IMR-90 (cell line): ENCODE results near the gene GNG12. TPM values are rescaled to one million over a fixed set of nuclear protein-coding genes. Genes with fewer than 3 reads are reported as not detected.

Experiments
- ATAC-seq: fragments of 200-7000 bp; cut with Tn5 transposase; 2 replicates; pipeline ENCODE4 v1.9.1; 2020; ENCODE audit warnings: low read depth, mild to moderate bottlenecking, moderate library complexity
- BruUV-seq: library from RNA; stranded (reverse); fragments of 400-500 nt; replicated peaks from 2 replicates; lab custom pipeline; 2021; lab: Mats Ljungman, UMichigan
- CTCF ChIA-PET: fragments of 300-600 bp; formaldehyde crosslinking; extraction: SDS; loops from one replicate; lab custom pipeline; 2021; ENCODE audit warnings: antibody characterized with exemption; lab: Yijun Ruan, JAX
- POLR2A ChIA-PET: fragments of 300-600 bp; sonication (Branson Sonifier 250); formaldehyde crosslinking; loops from one replicate; lab custom pipeline; 2022; ENCODE audit warnings: antibody characterized with exemption; ENCODE audit not compliant: unreplicated experiment; lab: Charles Lee
- DNase-seq: peaks from one replicate; pipeline ENCODE4 v3.0.0; 2013
- H2AFZ ChIP-seq: replicated peaks from 2 replicates; pipeline ENCODE3; 2013; ENCODE audit warnings: low read length, mild to moderate bottlenecking; ENCODE audit not compliant: poor library complexity
- H2AK5ac ChIP-seq: 2 replicates; pipeline ENCODE4 v1.6.1; 2013; ENCODE audit warnings: low read depth, low read length, inconsistent platforms
- H2AK9ac ChIP-seq: replicated peaks from 2 replicates; pipeline ENCODE3; 2013; ENCODE audit warnings: mild to moderate bottlenecking, low read depth, low read length, moderate library complexity; ENCODE audit not compliant: poor library complexity
- H2BK120ac ChIP-seq: 2 replicates; pipeline ENCODE4 v1.6.1; 2013; ENCODE audit warnings: low read depth, low read length, inconsistent platforms
- H2BK15ac ChIP-seq: 3 replicates; pipeline ENCODE4 v1.6.1; 2013; ENCODE audit warnings: low read depth, low read length, inconsistent platforms
- H2BK20ac ChIP-seq: 2 replicates; pipeline ENCODE4 v1.6.1; 2013; ENCODE audit warnings: low read depth, mild to moderate bottlenecking, inconsistent platforms, low read length, moderate library complexity
- H2BK5ac ChIP-seq: 2 replicates; pipeline ENCODE4 v1.6.1; 2013; ENCODE audit warnings: mild to moderate bottlenecking, low read depth, low read length, inconsistent platforms; ENCODE audit not compliant: poor library complexity, severe bottlenecking
- H3K14ac ChIP-seq: replicated peaks from 2 replicates; pipeline ENCODE4 v1.6.1; 2013; ENCODE audit warnings: low read depth, low read length, inconsistent platforms
- H3K18ac ChIP-seq: 2 replicates; pipeline ENCODE4 v1.6.1; 2013; ENCODE audit warnings: low read depth, low read length, control low read depth
- H3K23ac ChIP-seq: 2 replicates; pipeline ENCODE4 v1.6.1; 2013; ENCODE audit warnings: low read depth, low read length, inconsistent platforms
- H3K27ac ChIP-seq: 2 replicates; pipeline ENCODE4 v1.5.1; 2013; ENCODE audit warnings: mild to moderate bottlenecking, control low read depth, low read length; ENCODE audit not compliant: insufficient read depth
- H3K27me3 ChIP-seq: 2 replicates; pipeline ENCODE4 v1.6.1; 2013; ENCODE audit warnings: low read length; ENCODE audit not compliant: control insufficient read depth, insufficient read depth
- H3K36me3 ChIP-seq: 2 replicates; pipeline ENCODE4 v1.6.1; 2013; ENCODE audit warnings: low read length, mixed read lengths; ENCODE audit not compliant: control insufficient read depth, insufficient read depth
- H3K4ac ChIP-seq: 2 replicates; pipeline ENCODE4 v1.6.1; 2013; ENCODE audit warnings: low read depth, low read length, inconsistent platforms
- H3K4me1 ChIP-seq: 2 replicates; pipeline ENCODE4 v1.6.1; 2013; ENCODE audit warnings: low read length, mixed read lengths; ENCODE audit not compliant: control insufficient read depth, insufficient read depth
- H3K4me2 ChIP-seq: 2 replicates; pipeline ENCODE4 v1.6.1; 2013; ENCODE audit warnings: low read depth, mild to moderate bottlenecking, control low read depth, low read length, moderate library complexity
- H3K4me3 ChIP-seq: 2 replicates; pipeline ENCODE4 v1.5.1; 2013; ENCODE audit warnings: low read depth, mild to moderate bottlenecking, control low read depth, low read length, moderate library complexity; ENCODE audit not compliant: insufficient read depth
- H3K56ac ChIP-seq: 2 replicates; pipeline ENCODE4 v1.6.1; 2013; ENCODE audit warnings: low read length, inconsistent platforms; ENCODE audit not compliant: insufficient read depth; ENCODE audit errors: extremely low read depth
- H3K79me1 ChIP-seq, 2 experiments: 2 replicates each; pipeline ENCODE4 v1.6.1; 2013; ENCODE audit warnings: low read length in 2 of 2, inconsistent platforms in 1 of 2, low read depth in 1 of 2
- H3K9ac ChIP-seq: 2 replicates; pipeline ENCODE4 v1.6.1; 2013; ENCODE audit warnings: low read depth, low read length, control low read depth
- H3K9me1 ChIP-seq: 2 replicates; pipeline ENCODE4 v1.6.1; 2013; ENCODE audit warnings: low read length, inconsistent platforms; ENCODE audit not compliant: insufficient read depth
- H3K9me3 ChIP-seq: 2 replicates; pipeline ENCODE4 v1.6.1; 2013; ENCODE audit warnings: low read length; ENCODE audit not compliant: control insufficient read depth, insufficient read depth
- H4K20me1 ChIP-seq: 2 replicates; pipeline ENCODE4 v1.6.1; 2013; ENCODE audit warnings: low read length, inconsistent platforms; ENCODE audit not compliant: insufficient read depth
- H4K5ac ChIP-seq: 2 replicates; pipeline ENCODE4 v1.6.1; 2013; ENCODE audit warnings: mild to moderate bottlenecking, low read depth, low read length, control low read depth
- H4K8ac ChIP-seq, 2 experiments: 2 replicates each; pipeline ENCODE4 v1.6.1; 2013; ENCODE audit warnings: low read depth in 2 of 2, low read length in 2 of 2, control low read depth in 1 of 2, inconsistent platforms in 1 of 2
- H4K91ac ChIP-seq: 2 replicates; pipeline ENCODE4 v1.6.1; 2013; ENCODE audit warnings: low read depth, low read length, inconsistent platforms; ENCODE audit not compliant: insufficient read depth
- BHLHE40 ChIP-seq: fragments of 150-350 bp; IDR thresholded peaks from 2 replicates; pipeline ENCODE4 v1.6.1; 2016; ENCODE audit warnings: mild to moderate bottlenecking, low read depth, low read length
- MAZ ChIP-seq: IDR thresholded peaks from 2 replicates; pipeline ENCODE4 v1.6.1; 2012; ENCODE audit warnings: low read depth, mild to moderate bottlenecking, low read length, improper control_type of control experiment, moderate library complexity, borderline replicate concordance
- MXI1 ChIP-seq: IDR thresholded peaks from 2 replicates; pipeline ENCODE4 v1.6.1; 2012; ENCODE audit warnings: low read depth, mild to moderate bottlenecking, low read length, moderate library complexity, borderline replicate concordance
- NFE2L2 ChIP-seq: fragments of 150-350 bp; IDR thresholded peaks from 2 replicates; pipeline ENCODE4 v1.6.1; 2016; ENCODE audit warnings: low read depth, mild to moderate bottlenecking, low read length
- RAD21 ChIP-seq: IDR thresholded peaks from 2 replicates; pipeline ENCODE4 v1.6.1; 2012; ENCODE audit warnings: low read length, improper control_type of control experiment
- RFX5 ChIP-seq: IDR thresholded peaks from 2 replicates; pipeline ENCODE4 v1.8.0; 2012; ENCODE audit warnings: low read depth, mild to moderate bottlenecking, low read length, moderate library complexity
- SMC3 ChIP-seq: fragments of 150-350 bp; IDR thresholded peaks from 2 replicates; pipeline ENCODE4 v1.6.1; 2016; ENCODE audit warnings: low read depth, mild to moderate bottlenecking, antibody characterized with exemption, low read length, moderate library complexity
- WGBS, 2 experiments: methylation state at CpG; one replicate each; pipeline versions ENCODE4 v1.1.5 to v1.1.7; 2013; ENCODE audit warnings: missing lambda C conversion rate in 2 of 2; ENCODE audit not compliant: insufficient read length in 1 of 2; ENCODE audit errors: extremely low coverage in 2 of 2; 5-methylcytosine and 5-hydroxymethylcytosine counted together
- dilution Hi-C: fragments of 300-500 bp; cut with HindIII; formaldehyde crosslinking; loops from one replicate; pipeline ENCODE4 v1.14.3; 2018; ENCODE audit warnings: low sequenced_read_pairs; ENCODE audit not compliant: unreplicated experiment
- in situ Hi-C: fragments of 300-500 bp; cut with MboI; formaldehyde crosslinking; loops from 3 replicates; pipeline ENCODE4 v1.14.3; 2019; ENCODE audit warnings: low sequenced_read_pairs, inconsistent platforms, mixed read lengths
- intact Hi-C: fragments of 100-400 bp; cut with micrococcal nuclease; formaldehyde crosslinking; loops from 2 replicates; pipeline ENCODE4 v1.10.0; 2022
- polyA plus RNA-seq, 3 experiments: library from polyadenylated mRNA; depleted of rRNA; stranded (reverse); fragments of >200 nt; gene quantifications; 2 replicates each; pipeline ENCODE4 v1.2.3, GENCODE V29; 2012; ENCODE audit warnings: low replicate concordance in 1 of 3
- total RNA-seq: library from RNA; depleted of rRNA; stranded (reverse); fragments of >200 nt; gene quantifications from 2 replicates; pipeline ENCODE4 v1.2.3, GENCODE V29; 2012
- TF ChIP-seq, protein P1 (sequence below): fragments of 150-350 bp; IDR thresholded peaks from 2 replicates; pipeline ENCODE4 v1.6.1; 2017; ENCODE audit warnings: mild to moderate bottlenecking, antibody characterized with exemption, low read length, low read depth
- TF ChIP-seq, protein P2 (sequence below): fragments of 150-350 bp; IDR thresholded peaks from 2 replicates; pipeline ENCODE4 v1.6.1; 2016; ENCODE audit warnings: low read depth, mild to moderate bottlenecking, low read length, moderate library complexity, borderline replicate concordance

GNG12 gene
- total and polyA plus RNA-seq, 2 of the 4 experiments (the other 2 are of a cell fraction) = 92.3 to 132 TPM

DNA sequence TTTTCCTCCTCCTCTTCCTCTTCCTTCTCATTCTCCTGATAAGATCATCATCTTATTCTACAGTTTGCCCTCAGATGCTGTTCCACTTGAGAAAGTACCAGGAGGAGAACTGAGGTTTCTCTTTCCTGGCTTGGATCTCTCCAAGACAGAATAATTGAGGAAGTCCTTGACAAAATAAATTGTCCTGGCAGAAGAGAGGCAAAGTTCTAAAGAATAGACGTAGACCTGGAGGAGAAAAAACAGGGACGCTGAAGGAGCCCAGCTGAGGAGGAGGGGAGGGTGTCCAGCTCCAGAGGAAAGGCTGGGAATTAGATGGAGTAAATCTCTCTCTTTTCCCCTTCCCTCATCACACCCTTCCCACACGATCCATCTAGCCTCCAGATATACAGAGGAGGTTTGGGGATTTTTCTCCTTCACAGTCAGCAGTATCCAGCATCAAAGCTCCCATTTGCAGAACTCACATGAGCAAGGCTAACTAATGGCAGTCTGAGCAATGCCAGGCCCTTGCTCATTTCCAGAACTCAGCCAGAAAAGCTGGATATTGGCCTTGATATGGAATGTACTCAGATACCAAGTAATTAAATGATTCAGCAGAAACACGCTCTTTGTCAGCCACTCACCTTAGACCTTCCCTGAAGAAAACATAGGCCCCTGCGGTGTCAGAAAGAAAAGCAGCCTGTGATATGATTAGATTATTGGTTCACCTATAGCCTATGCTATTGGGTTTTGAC lies 5.1 kb upstream of the GNG12 start (continued):
- TF ChIP-seq, protein P1, sequence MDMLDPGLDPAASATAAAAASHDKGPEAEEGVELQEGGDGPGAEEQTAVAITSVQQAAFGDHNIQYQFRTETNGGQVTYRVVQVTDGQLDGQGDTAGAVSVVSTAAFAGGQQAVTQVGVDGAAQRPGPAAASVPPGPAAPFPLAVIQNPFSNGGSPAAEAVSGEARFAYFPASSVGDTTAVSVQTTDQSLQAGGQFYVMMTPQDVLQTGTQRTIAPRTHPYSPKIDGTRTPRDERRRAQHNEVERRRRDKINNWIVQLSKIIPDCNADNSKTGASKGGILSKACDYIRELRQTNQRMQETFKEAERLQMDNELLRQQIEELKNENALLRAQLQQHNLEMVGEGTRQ = no peak

DNA sequence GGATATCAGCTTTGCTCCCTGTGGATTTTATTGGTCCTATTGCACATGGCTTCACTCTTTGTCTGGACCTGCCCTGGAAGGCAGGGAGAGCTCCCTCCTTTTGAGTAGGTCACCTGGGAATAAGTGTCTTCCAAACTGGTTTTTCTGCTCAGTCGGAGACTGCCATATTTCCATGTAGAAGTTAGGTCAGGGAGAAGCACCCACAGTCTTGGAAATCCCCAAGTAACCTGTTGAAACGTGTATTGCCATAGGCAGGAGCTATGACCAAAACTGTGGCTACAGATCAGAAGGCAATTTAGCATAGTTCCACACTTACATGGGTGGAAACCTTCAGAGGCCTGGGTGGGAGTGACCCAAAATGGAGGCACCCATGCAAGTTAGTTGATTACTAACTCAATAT lies 3.5 kb upstream of the GNG12 start:
- Histone ChIP-seq H3K27me3 (no peaks in the 10 kb centered on the region), H2BK5ac (no peak overlapping the region), H3K4me1 (peaks cover 13% of the 10 kb centered on the region), H2AFZ (no peak overlapping the region), H2AK5ac (no peak overlapping the region), H3K79me1 (peaks cover 7 to 21% of the 10 kb centered on the region in 2 experiments; a peak in 3 of 4 replicates), H3K18ac (no peak overlapping the region), H2BK15ac (no peak overlapping the region), H3K4ac (no peak overlapping the region), H2BK20ac (no peak overlapping the region), H2BK120ac (no peak overlapping the region), H3K4me2 (no peak overlapping the region), H2AK9ac (no peak overlapping the region), H3K9me1 (peaks cover 13% of the 10 kb centered on the region), H3K9ac (no peak overlapping the region), H3K56ac (no peak overlapping the region), H3K14ac (no peak overlapping the region), H3K36me3 (no peaks in the 10 kb centered on the region), H4K5ac (no peak overlapping the region), H4K20me1 (no peaks in the 10 kb centered on the region), H4K91ac (no peak overlapping the region), H3K4me3 (no peak overlapping the region), H3K9me3 (no peaks in the 10 kb centered on the region), H4K8ac (no peak overlapping the region), H3K27ac (no peak overlapping the region), H3K23ac (no peak overlapping the region)
- CTCF ChIA-PET = no interaction called here
- dilution Hi-C loops = no loop called here
- BruUV-seq = no TSS peak
- TF ChIP-seq, protein P1 = no peak
- TF ChIP-seq BHLHE40 (no peak), MXI1 (no peak), SMC3 (no peak), MAZ (no peak), NFE2L2 (no peak), RFX5 (no peak), RAD21 (no peak)
- TF ChIP-seq, protein P2, sequence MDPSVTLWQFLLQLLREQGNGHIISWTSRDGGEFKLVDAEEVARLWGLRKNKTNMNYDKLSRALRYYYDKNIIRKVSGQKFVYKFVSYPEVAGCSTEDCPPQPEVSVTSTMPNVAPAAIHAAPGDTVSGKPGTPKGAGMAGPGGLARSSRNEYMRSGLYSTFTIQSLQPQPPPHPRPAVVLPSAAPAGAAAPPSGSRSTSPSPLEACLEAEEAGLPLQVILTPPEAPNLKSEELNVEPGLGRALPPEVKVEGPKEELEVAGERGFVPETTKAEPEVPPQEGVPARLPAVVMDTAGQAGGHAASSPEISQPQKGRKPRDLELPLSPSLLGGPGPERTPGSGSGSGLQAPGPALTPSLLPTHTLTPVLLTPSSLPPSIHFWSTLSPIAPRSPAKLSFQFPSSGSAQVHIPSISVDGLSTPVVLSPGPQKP = no peak
- in situ Hi-C loops = loop anchor here (5.0 kb wide), 1 partner anchor 69 kb away; no protein-coding TSS in a partner anchor
- DNase-seq (no peak), ATAC-seq (no peak)
- POLR2A ChIA-PET = no interaction called here
- WGBS, 2 experiments = no CpG with 5 or more reads among the region's 2 CpGs
- intact Hi-C loops = no loop called here
